ENCODE measurements around the gene SPTLC1. TPM values are rescaled to one million over a fixed set of nuclear protein-coding genes. Genes with fewer than 3 reads are reported as not detected.

SPTLC1 gene
- polyA plus RNA-seq, 1 donor (not counting 4 experiments of a cell fraction or from before 2014, with no cell fraction given) = 123 TPM

- Histone ChIP-seq H3K4me1 (ENCODE audit: control insufficient read depth, extremely low read depth, insufficient read depth, low read length) (peaks cover 8% of the 10 kb centered on the region), H3K79me2 (ENCODE audit: control insufficient read depth, insufficient read depth, low read length) (no peaks in the 10 kb centered on the region), H3K9me1 (ENCODE audit: control insufficient read depth, extremely low read depth, insufficient read depth, low read length) (no peaks in the 10 kb centered on the region), H2AFZ (ENCODE audit: control insufficient read depth, low read length) (no peak overlapping the region), H3K27ac (ENCODE audit: control insufficient read depth, insufficient read depth, low read length) (no peak overlapping the region), H3K9ac (ENCODE audit: control insufficient read depth, extremely low read depth, insufficient read depth, low read length) (no peak overlapping the region), H4K20me1 (ENCODE audit: control insufficient read depth, extremely low read depth, insufficient read depth, low read length) (no peaks in the 10 kb centered on the region), H3K9me3 (ENCODE audit: control insufficient read depth, low read depth, low read length) (no peaks in the 10 kb centered on the region), H3K4me3 (ENCODE audit: control insufficient read depth in 2 of 3, extremely low read depth in 1 of 3, insufficient read depth in 2 of 3, low read depth in 1 of 3, low read length in 3 of 3) (no peak overlapping the region), H3K27me3 (ENCODE audit: control insufficient read depth, extremely low read depth, insufficient read depth, low read length) (peaks cover 9% of the 10 kb centered on the region), H3K36me3 (ENCODE audit: control insufficient read depth in 2 of 2, extremely low read depth in 1 of 2, insufficient read depth in 2 of 2, low read length in 2 of 2) (no peaks in the 10 kb centered on the region), H3K4me2 (ENCODE audit: control insufficient read depth, extremely low read depth, insufficient read depth, low read depth, low read length) (no peak overlapping the region)
- dilution Hi-C loops (cut with MboI; ENCODE audit: extremely low pct_ligation_motif_present, low sequenced_read_pairs) = no loop called here
- TF ChIP-seq EZH2 (IDR thresholded peaks at IDR 0.05; ENCODE audit: low read length) (no peak), CTCF (optimal IDR thresholded peaks at IDR 0.05 in 1 of 3, IDR thresholded peaks at IDR 0.05 in 1 of 3, conservative IDR thresholded peaks at IDR 0.05 in 1 of 3; ENCODE audit: extremely low read depth in 1 of 3, insufficient read depth in 2 of 3, low read length in 3 of 3) (no peak)
- FAIRE-seq (no peak), DNase-seq (ENCODE audit: low read depth, low spot score) (no peak)
Measured at GRCh38 chr9:92132501-92132900, 17.3 kb upstream of the SPTLC1 start.

- dilution Hi-C loops (cut with MboI; ENCODE audit: extremely low pct_ligation_motif_present, low sequenced_read_pairs) = no loop called here
- Histone ChIP-seq H3K4me2 (ENCODE audit: control insufficient read depth, extremely low read depth, insufficient read depth, low read depth, low read length) (no peak overlapping the region), H3K36me3 (ENCODE audit: control insufficient read depth in 2 of 2, extremely low read depth in 1 of 2, insufficient read depth in 2 of 2, low read length in 2 of 2) (no peaks in the 10 kb centered on the region), H3K9me3 (ENCODE audit: control insufficient read depth, low read depth, low read length) (no peaks in the 10 kb centered on the region), H3K9ac (ENCODE audit: control insufficient read depth, extremely low read depth, insufficient read depth, low read length) (no peak overlapping the region), H3K4me1 (ENCODE audit: control insufficient read depth, extremely low read depth, insufficient read depth, low read length) (no peaks in the 10 kb centered on the region), H3K9me1 (ENCODE audit: control insufficient read depth, extremely low read depth, insufficient read depth, low read length) (no peaks in the 10 kb centered on the region), H4K20me1 (ENCODE audit: control insufficient read depth, extremely low read depth, insufficient read depth, low read length) (no peaks in the 10 kb centered on the region), H3K27ac (ENCODE audit: control insufficient read depth, insufficient read depth, low read length) (no peak overlapping the region), H2AFZ (ENCODE audit: control insufficient read depth, low read length) (no peak overlapping the region), H3K79me2 (ENCODE audit: control insufficient read depth, insufficient read depth, low read length) (no peaks in the 10 kb centered on the region), H3K27me3 (ENCODE audit: control insufficient read depth, extremely low read depth, insufficient read depth, low read length) (no peaks in the 10 kb centered on the region), H3K4me3 (ENCODE audit: control insufficient read depth in 2 of 3, extremely low read depth in 1 of 3, insufficient read depth in 2 of 3, low read depth in 1 of 3, low read length in 3 of 3) (no peak overlapping the region)
- no peak for FAIRE-seq
- TF ChIP-seq CTCF (optimal IDR thresholded peaks at IDR 0.05 in 1 of 3, IDR thresholded peaks at IDR 0.05 in 1 of 3, conservative IDR thresholded peaks at IDR 0.05 in 1 of 3; ENCODE audit: extremely low read depth in 1 of 3, insufficient read depth in 2 of 3, low read length in 3 of 3) (no peak), EZH2 (IDR thresholded peaks at IDR 0.05; ENCODE audit: low read length) (no peak)
- DNase-seq (ENCODE audit: low read depth, low spot score) = no peak
Measured at GRCh38 chr9:92122800-92123199, 7.6 kb upstream of the SPTLC1 start.
